Right atrium auricular region (tissue), 2 donors: ENCODE measurements around the gene MYH10. TPM values are rescaled to one million over a fixed set of nuclear protein-coding genes. Genes with fewer than 3 reads are reported as not detected.

Source experiments
- DNase-seq: peaks from one replicate; pipeline ENCODE4 v3.0.0-alpha.2; 2019; ENCODE audit warnings: low spot score
- H3K27ac ChIP-seq, 2 donors: fragments of 200-600 bp; sonication (generic); 1 replicate in 1 of 2; 2 replicates in 1 of 2; pipeline ENCODE4 v1.5.1; 2016 to 2019
- H3K27me3 ChIP-seq, 2 donors: fragments of 200-600 bp; sonication (generic); one replicate each; pipeline versions ENCODE4 v1.5.1 to v1.6.0; 2017 to 2019
- H3K36me3 ChIP-seq: fragments of 200-600 bp; sonication (generic); one replicate; pipeline ENCODE4 v1.5.1; 2016
- H3K4me1 ChIP-seq, 2 donors: fragments of 200-600 bp; sonication (generic); one replicate each; pipeline versions ENCODE4 v1.5.1 to v1.6.0; 2017 to 2019
- H3K4me3 ChIP-seq, 2 donors: fragments of 200-600 bp; sonication (generic); 1 replicate in 1 of 2; 2 replicates in 1 of 2; pipeline ENCODE4 v1.5.1; 2017 to 2019; ENCODE audit warnings: mild to moderate bottlenecking in 1 of 2, moderate library complexity in 1 of 2
- H3K9me3 ChIP-seq, 2 donors: fragments of 200-600 bp; sonication (generic); one replicate each; pipeline ENCODE4 v1.5.1; 2019
- CTCF ChIP-seq, 2 donors: fragments of 200-600 bp; sonication (generic); IDR thresholded peaks; one replicate each; pipeline ENCODE4 v1.5.1; 2019; ENCODE audit warnings: antibody characterized with exemption in 2 of 2
- total RNA-seq, 2 donors: library from RNA; depleted of rRNA; stranded (reverse); fragments of >200 nt; gene quantifications; one replicate each; pipeline ENCODE4 v1.1.0, GENCODE V29; 2016

The MYH10 gene
- total RNA-seq, 2 donors from 2014 or later = 48.9 to 49.1 TPM

- DNase-seq = no peak
- Histone ChIP-seq H3K36me3 (peaks cover 95% of the 10 kb centered on the region), H3K4me3 (no peak overlapping the region), H3K4me1 (peaks cover 0 to 15% of the 10 kb centered on the region in 2 donors), H3K27me3 (no peaks in the 10 kb centered on the region), H3K9me3 (peaks cover 0 to 10% of the 10 kb centered on the region in 2 donors), H3K27ac (peak overlapping the region; percentile 37 to 45)
- no peak for TF ChIP-seq CTCF (IDR thresholded peaks at IDR 0.05)
These were observed 150.2 kb downstream of the MYH10 start for GRCh38 chr17:8480011-8480976.

GRCh38 chr17:8479431-8479947 lies 151.0 kb downstream of the MYH10 start:
- H3K36me3 ChIP-seq = peaks cover 99% of the 10 kb centered on the region
- H3K27ac ChIP-seq = peak overlapping the region; percentile 37 to 45
- peaks cover 0 to 15% of the 10 kb centered on the region in 2 donors for H3K4me1 ChIP-seq
- H3K27me3 ChIP-seq = no peaks in the 10 kb centered on the region
- H3K9me3 ChIP-seq = peaks cover 0 to 2% of the 10 kb centered on the region in 2 donors
- H3K4me3 ChIP-seq = no peak overlapping the region
- no peak for DNase-seq
- no peak for TF ChIP-seq CTCF (IDR thresholded peaks at IDR 0.05)

- H3K27ac ChIP-seq = no peak overlapping the region
- H3K4me3 ChIP-seq = no peak overlapping the region
- H3K36me3 ChIP-seq = peaks cover 93% of the 10 kb centered on the region
- no peaks in the 10 kb centered on the region for H3K9me3 ChIP-seq
- no peak for DNase-seq
- H3K4me1 ChIP-seq = peaks cover 0 to 15% of the 10 kb centered on the region in 2 donors
- TF ChIP-seq CTCF (IDR thresholded peaks at IDR 0.05) = no peak
- no peaks in the 10 kb centered on the region for H3K27me3 ChIP-seq
These were observed 152.6 kb downstream of the MYH10 start for GRCh38 chr17:8477715-8478441.

GRCh38 chr17:8477171-8477570 lies 153.4 kb downstream of the MYH10 start:
- H3K4me1 ChIP-seq = peaks cover 0 to 15% of the 10 kb centered on the region in 2 donors
- H3K36me3 ChIP-seq = peaks cover 86% of the 10 kb centered on the region
- no peak for TF ChIP-seq CTCF (IDR thresholded peaks at IDR 0.05)
- H3K4me3 ChIP-seq = no peak overlapping the region
- H3K27ac ChIP-seq = no peak overlapping the region
- no peaks in the 10 kb centered on the region for H3K27me3 ChIP-seq
- no peaks in the 10 kb centered on the region for H3K9me3 ChIP-seq
- DNase-seq = no peak

- no peak for DNase-seq
- Histone ChIP-seq H3K9me3 (no peaks in the 10 kb centered on the region), H3K27ac (no peak overlapping the region), H3K36me3 (peaks cover 83% of the 10 kb centered on the region), H3K4me1 (peaks cover 0 to 15% of the 10 kb centered on the region in 2 donors), H3K4me3 (no peak overlapping the region), H3K27me3 (no peaks in the 10 kb centered on the region)
- no peak for TF ChIP-seq CTCF (IDR thresholded peaks at IDR 0.05)
These were observed 153.8 kb downstream of the MYH10 start for GRCh38 chr17:8476741-8477140.
